ENCODE data around the gene CACNA1C. TPM values are rescaled to one million over a fixed set of nuclear protein-coding genes. Genes with fewer than 3 reads are reported as not detected.
A peak's percentile ranks its signal among the peaks of the same experiment; 100 is the strongest.

The CACNA1C gene
- total RNA-seq, 4 donors from 2014 or later = 3.8 to 13.6 (median 5.7) TPM

DNA sequence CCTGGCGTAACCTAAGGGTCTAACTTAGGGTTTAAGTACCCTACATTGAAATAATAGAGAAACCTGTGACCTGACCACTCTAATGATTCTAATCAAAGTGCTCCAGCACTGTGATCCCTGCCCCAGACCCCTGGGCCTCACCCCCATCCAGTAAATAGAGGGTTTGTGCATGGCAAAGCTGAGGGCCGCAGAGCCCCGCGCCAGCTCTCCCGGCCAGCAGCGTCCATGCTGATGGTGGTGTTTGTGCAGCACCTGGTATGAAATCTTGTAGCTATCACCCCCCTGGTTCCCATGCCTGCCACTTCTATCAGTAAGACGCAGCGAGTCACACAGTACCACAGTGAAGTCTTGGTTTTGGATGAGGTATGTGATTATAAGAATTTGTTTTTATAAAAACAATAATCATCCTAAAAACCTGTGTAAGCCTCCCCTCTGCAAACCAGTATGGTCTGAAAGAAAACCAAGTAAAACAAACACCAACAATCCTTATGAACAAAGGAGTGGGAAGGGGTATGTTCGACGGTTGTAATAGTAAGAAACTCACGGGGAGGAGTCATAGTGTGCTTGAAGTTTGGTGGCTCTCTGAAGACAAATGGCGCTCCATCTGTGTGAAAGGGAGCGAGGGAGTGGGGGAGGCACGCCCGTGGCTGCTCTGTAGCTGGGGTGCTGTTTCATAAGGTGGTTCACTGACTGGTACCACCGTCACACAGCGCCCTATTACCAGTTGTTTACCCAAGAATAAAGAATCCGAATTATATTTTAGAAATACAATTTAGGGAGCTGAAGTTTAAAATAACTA is 156.2 kb downstream of the CACNA1C start:
- TF ChIP-seq, protein P1, sequence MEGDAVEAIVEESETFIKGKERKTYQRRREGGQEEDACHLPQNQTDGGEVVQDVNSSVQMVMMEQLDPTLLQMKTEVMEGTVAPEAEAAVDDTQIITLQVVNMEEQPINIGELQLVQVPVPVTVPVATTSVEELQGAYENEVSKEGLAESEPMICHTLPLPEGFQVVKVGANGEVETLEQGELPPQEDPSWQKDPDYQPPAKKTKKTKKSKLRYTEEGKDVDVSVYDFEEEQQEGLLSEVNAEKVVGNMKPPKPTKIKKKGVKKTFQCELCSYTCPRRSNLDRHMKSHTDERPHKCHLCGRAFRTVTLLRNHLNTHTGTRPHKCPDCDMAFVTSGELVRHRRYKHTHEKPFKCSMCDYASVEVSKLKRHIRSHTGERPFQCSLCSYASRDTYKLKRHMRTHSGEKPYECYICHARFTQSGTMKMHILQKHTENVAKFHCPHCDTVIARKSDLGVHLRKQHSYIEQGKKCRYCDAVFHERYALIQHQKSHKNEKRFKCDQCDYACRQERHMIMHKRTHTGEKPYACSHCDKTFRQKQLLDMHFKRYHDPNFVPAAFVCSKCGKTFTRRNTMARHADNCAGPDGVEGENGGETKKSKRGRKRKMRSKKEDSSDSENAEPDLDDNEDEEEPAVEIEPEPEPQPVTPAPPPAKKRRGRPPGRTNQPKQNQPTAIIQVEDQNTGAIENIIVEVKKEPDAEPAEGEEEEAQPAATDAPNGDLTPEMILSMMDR (IDR thresholded peaks at IDR 0.05) = no peak
- no peak for DNase-seq (ENCODE audit: low spot score)
- no peak for ATAC-seq (ENCODE audit: low FRiP score)

DNA sequence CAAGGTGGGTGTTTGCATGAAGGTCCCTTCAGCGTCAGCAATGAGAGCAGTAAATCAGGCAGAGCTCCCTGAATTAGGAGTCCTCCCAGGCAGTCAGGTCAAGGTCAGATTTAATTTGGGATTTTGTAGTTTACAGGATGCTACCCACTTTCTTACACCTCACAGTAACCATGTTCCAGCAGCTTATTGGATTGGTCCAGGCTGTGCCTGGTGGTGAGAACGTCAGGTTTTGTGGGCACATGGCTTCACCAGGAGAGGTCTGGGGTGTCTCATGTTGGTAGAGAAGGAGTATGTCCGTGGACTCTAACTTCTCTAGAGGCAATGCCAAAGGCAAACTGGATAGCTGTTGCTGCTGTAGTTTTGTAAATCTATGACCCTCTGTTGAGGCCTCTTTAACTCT is 158.3 kb downstream of the CACNA1C start:
- TF ChIP-seq, protein P1 (IDR thresholded peaks at IDR 0.05) = no peak
- ATAC-seq (ENCODE audit: low FRiP score) (no peak), DNase-seq (ENCODE audit: low spot score) (no peak)

DNA sequence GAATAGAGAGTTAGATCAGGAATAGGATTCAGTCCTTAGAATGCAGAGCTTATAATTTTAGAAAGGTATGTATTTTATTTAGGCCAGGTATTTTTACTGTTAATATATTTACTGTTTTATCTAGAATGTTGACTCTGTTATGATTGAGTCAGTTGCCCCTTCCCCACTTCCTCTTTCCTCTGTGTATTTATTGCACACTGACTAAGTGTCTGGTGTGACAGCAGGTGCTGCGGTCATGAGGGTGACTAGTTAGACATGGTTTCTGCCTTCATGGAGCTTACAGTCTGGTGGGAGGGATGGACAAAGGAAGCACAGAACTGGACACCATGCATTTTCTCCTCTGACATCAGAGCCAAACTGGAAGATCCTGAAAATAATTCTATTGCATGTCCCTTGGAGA is 159.8 kb downstream of the CACNA1C start:
- TF ChIP-seq, protein P1 (IDR thresholded peaks at IDR 0.05) = no peak
- ATAC-seq (ENCODE audit: low FRiP score) = no peak
- no peak for DNase-seq (ENCODE audit: low spot score)

DNA sequence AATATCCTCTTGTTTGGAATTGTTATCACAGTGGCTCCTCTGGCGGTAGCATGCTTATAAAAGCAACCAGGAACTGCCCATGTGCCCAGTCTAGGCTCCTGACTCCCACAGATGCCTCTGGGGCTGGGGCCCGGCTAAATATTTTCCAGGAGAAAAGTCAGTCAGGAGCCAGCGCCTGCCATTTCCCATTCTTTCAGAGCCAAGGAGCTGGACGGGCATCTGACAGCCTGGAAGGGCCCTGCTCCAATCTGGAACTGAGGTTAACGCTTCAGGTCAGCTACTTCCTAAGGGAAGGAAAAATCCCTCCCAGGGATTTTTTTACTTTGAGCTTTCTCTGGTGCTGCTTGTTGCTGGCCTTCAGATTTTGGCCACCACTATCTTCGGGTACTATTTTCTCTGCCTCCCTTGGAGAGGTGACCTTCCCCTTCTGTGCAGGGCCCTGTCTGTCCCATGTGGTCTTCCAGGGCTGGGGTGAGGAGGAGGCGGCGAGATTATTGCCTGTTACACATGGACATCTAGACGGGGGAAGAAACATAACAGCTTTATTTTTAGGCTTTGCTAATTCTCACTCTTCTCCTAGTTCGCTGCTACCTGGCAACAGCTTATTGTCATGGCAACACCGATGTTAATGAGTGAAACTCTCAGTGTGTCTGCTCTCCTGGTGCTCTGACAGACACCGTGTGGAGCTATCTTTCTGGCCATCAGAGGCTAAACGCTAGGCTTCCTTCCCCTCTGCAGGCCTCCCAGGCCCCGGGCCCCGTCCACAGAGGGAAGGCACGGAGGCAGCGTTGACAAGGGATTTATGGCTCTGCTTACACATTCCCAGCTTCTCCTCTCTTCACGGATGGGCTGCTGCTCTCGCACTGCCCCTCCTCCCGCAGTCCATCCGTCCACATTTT is 160.4 kb downstream of the CACNA1C start:
- ATAC-seq (ENCODE audit: low FRiP score) (no peak), DNase-seq (ENCODE audit: low spot score) (no peak)
- TF ChIP-seq, protein P1 (IDR thresholded peaks at IDR 0.05) = no peak

DNA sequence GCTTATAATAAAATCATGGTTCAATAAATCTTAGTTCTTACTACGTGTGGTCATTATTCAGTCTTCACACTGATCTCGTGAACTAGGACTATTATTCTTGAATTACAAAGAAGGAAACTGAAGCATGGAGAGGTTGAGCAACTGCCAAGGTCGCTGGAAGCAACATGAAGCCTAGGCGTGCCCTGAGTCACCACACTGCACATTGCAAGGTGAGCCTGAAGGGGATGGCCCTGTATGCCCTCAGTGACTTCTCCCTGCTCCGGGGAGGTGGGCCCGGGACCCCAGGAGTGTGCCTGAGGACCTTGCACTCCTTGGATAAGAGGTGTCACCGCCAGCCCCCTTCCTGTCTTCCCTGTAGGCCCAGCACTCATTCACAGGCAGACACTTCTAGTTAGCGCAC is 161.6 kb downstream of the CACNA1C start:
- ATAC-seq (ENCODE audit: low FRiP score) (no peak), DNase-seq (ENCODE audit: low spot score) (no peak)
- TF ChIP-seq, protein P1 (IDR thresholded peaks at IDR 0.05) = no peak

DNA sequence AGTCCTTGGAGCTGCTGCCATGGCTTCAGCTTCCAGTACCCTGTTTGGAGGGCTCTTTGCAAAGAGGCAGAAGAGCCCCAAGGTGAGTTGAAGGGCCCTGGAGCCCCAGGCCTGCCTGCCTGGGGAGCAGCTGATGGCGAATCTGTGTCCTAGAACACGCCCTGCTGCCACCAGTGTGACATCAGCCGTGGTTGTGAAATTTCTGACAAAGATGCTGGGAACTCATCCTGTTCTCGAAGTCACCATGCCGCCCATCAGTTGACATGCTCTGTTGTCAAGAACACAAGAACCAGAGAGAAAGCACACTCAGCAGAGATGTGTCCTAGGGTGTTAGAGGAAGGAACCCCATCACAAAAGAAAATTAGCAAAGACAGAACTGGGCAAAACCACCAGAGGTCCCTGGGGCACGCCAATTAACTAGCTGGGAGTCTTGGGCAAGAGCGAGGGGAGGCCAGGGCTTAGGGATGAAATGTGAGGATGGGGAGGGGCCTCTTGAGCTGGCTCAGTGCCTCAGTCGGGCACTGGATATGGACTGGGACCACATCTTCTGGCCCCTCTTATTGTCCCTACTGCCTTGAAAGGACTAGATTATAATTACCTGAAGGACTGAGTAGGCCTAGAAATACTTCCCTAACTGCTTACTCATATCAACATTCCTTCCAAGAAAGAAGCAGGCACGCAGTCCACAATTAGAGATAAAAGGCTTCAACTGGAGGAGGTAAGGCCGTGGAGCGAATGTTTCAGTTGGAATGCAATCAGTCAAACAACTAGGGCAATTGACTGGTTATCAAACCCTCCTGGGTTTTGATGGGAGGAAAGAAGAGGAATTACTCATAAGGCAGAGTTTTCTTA is 163.1 kb downstream of the CACNA1C start:
- DNase-seq (ENCODE audit: low spot score) = no peak
- TF ChIP-seq, protein P1 (IDR thresholded peaks at IDR 0.05) = no peak
- peak; percentile 77 for ATAC-seq (ENCODE audit: low FRiP score)
